ENCODE measurements around the gene PTMA.
A peak's percentile ranks its signal among the peaks of the same experiment; 100 is the strongest.

- TF ChIP-seq POLR2A (IDR thresholded peaks at IDR 0.05): no peak
- peak in 2 of 7 experiments; percentile 6 to 15 for TF ChIP-seq CTCF (IDR thresholded peaks at IDR 0.05)
These were observed 679 bp downstream of the PTMA start for GRCh38 chr2:231708773-231709635.

Measured in body of pancreas (tissue), 4 donors.